GM12878 (cell line): ENCODE data around the gene AK8. TPM values are rescaled to one million over a fixed set of nuclear protein-coding genes. Genes with fewer than 3 reads are reported as not detected.

Source experiments
- ATAC-seq: fragments of 200-7000 bp; cut with Tn5 transposase; 3 replicates; pipeline ENCODE4 v1.9.1; 2020; ENCODE audit warnings: mild to moderate bottlenecking, moderate library complexity
- BruUV-seq: library from RNA; stranded (reverse); fragments of 400-500 nt; replicated peaks from 2 replicates; lab custom pipeline; 2021; lab: Mats Ljungman, UMichigan
- CTCF ChIA-PET: fragments of 300-600 bp; sonication (Branson Sonifier 250); formaldehyde crosslinking; extraction: SDS; loops from one replicate; lab custom pipeline; 2021; ENCODE audit warnings: inconsistent platforms; lab: Yijun Ruan, JAX
- POLR2A ChIA-PET: fragments of 350-600 bp; formaldehyde crosslinking; extraction: SDS; loops from one replicate; lab custom pipeline; 2021; ENCODE audit warnings: inconsistent platforms; lab: Charles Lee
- RAD21 ChIA-PET: fragments of 300-600 bp; sonication (Branson Sonifier 250); formaldehyde crosslinking; loops from one replicate; lab custom pipeline; 2023; ENCODE audit warnings: antibody characterized with exemption; ENCODE audit not compliant: unreplicated experiment; lab: Charles Lee
- SMC1A ChIA-PET: fragments of 300-600 bp; sonication (Branson Sonifier 250); formaldehyde crosslinking; loops from one replicate; lab custom pipeline; 2023; ENCODE audit not compliant: unreplicated experiment, uncharacterized antibody; lab: Charles Lee
- DNase-seq: peaks from one replicate; pipeline ENCODE4 v3.0.0-alpha.2; 2011; ENCODE audit warnings: low read depth, low spot score
- FAIRE-seq: peaks from 3 replicates; lab custom pipeline; 2011; peaks lifted over from hg19 to GRCh38; lab: Jason Lieb, UNC
- H2AFZ ChIP-seq: 2 replicates; pipeline ENCODE4 v1.6.0; 2011; ENCODE audit warnings: low read depth, low read length, control low read depth; ENCODE audit not compliant: control insufficient read depth
- H3K27ac ChIP-seq: 2 replicates; pipeline ENCODE4 v1.5.1; 2011; ENCODE audit warnings: control low read depth; ENCODE audit not compliant: control insufficient read depth, insufficient read depth
- H3K27me3 ChIP-seq, 2 experiments: replicated peaks in 1 of 2; 2 replicates each; pipeline versions ENCODE4 v1.6.0 to v1.6.1; 2011; ENCODE audit warnings: low read length in 1 of 2; ENCODE audit not compliant: control insufficient read depth in 2 of 2, insufficient read depth in 2 of 2
- H3K36me3 ChIP-seq, 2 experiments: 2 replicates each; pipeline ENCODE4 v1.5.1; 2011; ENCODE audit warnings: low read length in 1 of 2; ENCODE audit not compliant: control insufficient read depth in 2 of 2, insufficient read depth in 2 of 2
- H3K4me1 ChIP-seq: 2 replicates; pipeline ENCODE4 v1.6.1; 2011; ENCODE audit warnings: mild to moderate bottlenecking, low read length, moderate library complexity, mixed read lengths; ENCODE audit not compliant: control insufficient read depth, insufficient read depth
- H3K4me2 ChIP-seq: 2 replicates; pipeline ENCODE4 v1.6.0; 2011; ENCODE audit warnings: control low read depth; ENCODE audit not compliant: control insufficient read depth, insufficient read depth
- H3K4me3 ChIP-seq: fragments of 200-600 bp; sonication (generic); 2 replicates; pipeline ENCODE4 v1.5.1; 2016
- H3K79me2 ChIP-seq: 2 replicates; pipeline ENCODE4 v1.6.0; 2011; ENCODE audit warnings: low read length; ENCODE audit not compliant: control insufficient read depth, insufficient read depth
- H3K9ac ChIP-seq: 2 replicates; pipeline ENCODE4 v1.8.0; 2011; ENCODE audit warnings: low read length, control low read depth, mixed read lengths; ENCODE audit not compliant: control insufficient read depth, insufficient read depth
- H3K9me3 ChIP-seq: replicated peaks from 3 replicates; pipeline ENCODE4 v1.5.1; 2011; ENCODE audit warnings: mild to moderate bottlenecking, low read length; ENCODE audit not compliant: control insufficient read depth, insufficient read depth
- H4K20me1 ChIP-seq: 2 replicates; pipeline ENCODE4 v1.6.0; 2011; ENCODE audit not compliant: control insufficient read depth, insufficient read depth
- BRCA1 ChIP-seq: IDR thresholded peaks from 2 replicates; pipeline ENCODE4 v1.6.1; 2011; ENCODE audit warnings: low read depth, low read length, improper control_type of control experiment
- EGR1 ChIP-seq, 2 experiments: IDR thresholded peaks; 1 replicate in 1 of 2; 2 replicates in 1 of 2; pipeline ENCODE4 v1.6.1; 2011 to 2012; ENCODE audit warnings: low read depth in 2 of 2, low read length in 2 of 2, borderline replicate concordance in 1 of 2, mild to moderate bottlenecking in 1 of 2, moderate library complexity in 1 of 2
- EZH2 ChIP-seq: IDR thresholded peaks from 2 replicates; pipeline ENCODE4 v1.6.1; 2012; ENCODE audit warnings: low read depth, mild to moderate bottlenecking, control low read depth, inconsistent platforms, low read length, borderline replicate concordance; ENCODE audit not compliant: control insufficient read depth
- GABPA ChIP-seq: IDR thresholded peaks from 2 replicates; pipeline ENCODE4 v1.6.1; 2014; ENCODE audit warnings: antibody characterized with exemption, low read depth, mild to moderate bottlenecking, inconsistent platforms
- HDAC6 ChIP-seq: fragments of 200-600 bp; sonication (generic); IDR thresholded peaks from one replicate; pipeline ENCODE4 v1.8.0; 2017; ENCODE audit warnings: antibody characterized with exemption; ENCODE audit not compliant: unreplicated experiment
- NFYB ChIP-seq: IDR thresholded peaks from 2 replicates; pipeline ENCODE4 v1.6.1; 2011; ENCODE audit warnings: low read depth, mild to moderate bottlenecking, low read length, improper control_type of control experiment, moderate library complexity; ENCODE audit not compliant: insufficient read depth
- WGBS: methylation state at CpG from one replicate; pipeline ENCODE4 v1.1.6; 2016; ENCODE audit warnings: low lambda C conversion rate; ENCODE audit not compliant: insufficient replicate concordance, insufficient coverage; ENCODE audit errors: missing lambda C conversion rate; 5-methylcytosine and 5-hydroxymethylcytosine counted together
- in situ Hi-C: fragments of 300-500 bp; cut with MboI; formaldehyde crosslinking; loops from 9 replicates; pipeline ENCODE4 v1.14.3; 2018; ENCODE audit warnings: mixed read lengths
- intact Hi-C: fragments of 100-400 bp; cut with micrococcal nuclease; formaldehyde crosslinking; loops from one replicate; pipeline ENCODE4 v1.14.2; 2022; ENCODE audit not compliant: unreplicated experiment
- polyA plus RNA-seq, 11 experiments: library from polyadenylated mRNA; depleted of rRNA in 4 of 11; unstranded in 6 of 11; stranded (reverse) in 5 of 11; fragments of >200 nt; fragmentation: Nextera tagmentation in 4 of 11; fragmentation: Illumina TruSeq in 1 of 11; extraction: Ambion mirVana in 4 of 11; extraction: Trizol in 1 of 11; gene quantifications; 1 replicate in 1 of 11; 2 replicates in 10 of 11; pipeline versions ENCODE4 v1.2.1 to v1.2.3, GENCODE V29; 2011 to 2016; ENCODE audit warnings: inconsistent platforms in 2 of 11, missing spikeins in 2 of 11, low read depth in 1 of 11
- total RNA-seq, 4 experiments: library from RNA; depleted of rRNA in 3 of 4; stranded (reverse); fragments of >200 nt in 3 of 4; fragmentation: Illumina TruSeq in 1 of 4; extraction: Trizol in 1 of 4; gene quantifications; 2 replicates each; pipeline versions ENCODE4 v1.2.1 to v1.2.3, GENCODE V29; 2013 to 2021
- TF ChIP-seq, protein P1 (sequence below): IDR thresholded peaks from 2 replicates; pipeline ENCODE4 v1.6.1; 2012; ENCODE audit warnings: mild to moderate bottlenecking, low read depth, low read length

The AK8 gene
- total and polyA plus RNA-seq, 10 of the 15 experiments (the other 5 are each of a cell fraction or from before 2014, with no cell fraction given) = 0.03 to 0.12 (median 0.06) TPM; not detected in 5

GRCh38 chr9:132825430-132825829 lies 52.7 kb downstream of the AK8 start:
- no peaks in the 10 kb centered on the region; a peak in 3 of 4 replicates for H3K27me3 ChIP-seq
- no peaks in the 10 kb centered on the region for H4K20me1 ChIP-seq
- no peaks in the 10 kb centered on the region for H3K36me3 ChIP-seq
- H3K9me3 ChIP-seq = no peaks in the 10 kb centered on the region
- H3K9ac ChIP-seq = no peak overlapping the region
- ChIA-PET RAD21 (no interaction called here), POLR2A (no interaction called here), SMC1A (no interaction called here), CTCF (no interaction called here)
- no peak overlapping the region for H3K27ac ChIP-seq
- no peak overlapping the region for H2AFZ ChIP-seq
- ATAC-seq (no peak), FAIRE-seq (no peak), DNase-seq (no peak)
- no TSS peak for BruUV-seq
- 31% methylated on average over 10 of the region's 10 CpGs for WGBS
- no peak overlapping the region for H3K4me2 ChIP-seq
- no peak for TF ChIP-seq EZH2
- TF ChIP-seq EGR1 (IDR thresholded peaks at IDR 0.05; ENCODE audit: borderline replicate concordance in 1 of 2, low read depth in 2 of 2, low read length in 2 of 2) = no peak
- no peak overlapping the region for H3K4me3 ChIP-seq
- no peaks in the 10 kb centered on the region for H3K79me2 ChIP-seq
- intact Hi-C loops (no loop called here), in situ Hi-C loops (no loop called here)
- no peaks in the 10 kb centered on the region for H3K4me1 ChIP-seq

- Histone ChIP-seq H4K20me1 (no peaks in the 10 kb centered on the region), H3K4me3 (no peak overlapping the region), H3K9me3 (no peaks in the 10 kb centered on the region), H3K4me1 (no peaks in the 10 kb centered on the region), H3K9ac (no peak overlapping the region), H3K79me2 (no peaks in the 10 kb centered on the region), H3K27me3 (no peaks in the 10 kb centered on the region; a peak in 3 of 4 replicates), H2AFZ (no peak overlapping the region), H3K36me3 (no peaks in the 10 kb centered on the region), H3K27ac (no peak overlapping the region), H3K4me2 (no peak overlapping the region)
- ATAC-seq (no peak), DNase-seq (no peak), FAIRE-seq (no peak)
- SMC1A ChIA-PET = no interaction called here
- 6% methylated on average over 2 of the region's 2 CpGs for WGBS
- no TSS peak for BruUV-seq
- POLR2A ChIA-PET = no interaction called here
- in situ Hi-C loops = no loop called here
- intact Hi-C loops = no loop called here
- TF ChIP-seq HDAC6 (no peak), BRCA1 (no peak), NFYB (no peak), GABPA (no peak)
- TF ChIP-seq, protein P1, sequence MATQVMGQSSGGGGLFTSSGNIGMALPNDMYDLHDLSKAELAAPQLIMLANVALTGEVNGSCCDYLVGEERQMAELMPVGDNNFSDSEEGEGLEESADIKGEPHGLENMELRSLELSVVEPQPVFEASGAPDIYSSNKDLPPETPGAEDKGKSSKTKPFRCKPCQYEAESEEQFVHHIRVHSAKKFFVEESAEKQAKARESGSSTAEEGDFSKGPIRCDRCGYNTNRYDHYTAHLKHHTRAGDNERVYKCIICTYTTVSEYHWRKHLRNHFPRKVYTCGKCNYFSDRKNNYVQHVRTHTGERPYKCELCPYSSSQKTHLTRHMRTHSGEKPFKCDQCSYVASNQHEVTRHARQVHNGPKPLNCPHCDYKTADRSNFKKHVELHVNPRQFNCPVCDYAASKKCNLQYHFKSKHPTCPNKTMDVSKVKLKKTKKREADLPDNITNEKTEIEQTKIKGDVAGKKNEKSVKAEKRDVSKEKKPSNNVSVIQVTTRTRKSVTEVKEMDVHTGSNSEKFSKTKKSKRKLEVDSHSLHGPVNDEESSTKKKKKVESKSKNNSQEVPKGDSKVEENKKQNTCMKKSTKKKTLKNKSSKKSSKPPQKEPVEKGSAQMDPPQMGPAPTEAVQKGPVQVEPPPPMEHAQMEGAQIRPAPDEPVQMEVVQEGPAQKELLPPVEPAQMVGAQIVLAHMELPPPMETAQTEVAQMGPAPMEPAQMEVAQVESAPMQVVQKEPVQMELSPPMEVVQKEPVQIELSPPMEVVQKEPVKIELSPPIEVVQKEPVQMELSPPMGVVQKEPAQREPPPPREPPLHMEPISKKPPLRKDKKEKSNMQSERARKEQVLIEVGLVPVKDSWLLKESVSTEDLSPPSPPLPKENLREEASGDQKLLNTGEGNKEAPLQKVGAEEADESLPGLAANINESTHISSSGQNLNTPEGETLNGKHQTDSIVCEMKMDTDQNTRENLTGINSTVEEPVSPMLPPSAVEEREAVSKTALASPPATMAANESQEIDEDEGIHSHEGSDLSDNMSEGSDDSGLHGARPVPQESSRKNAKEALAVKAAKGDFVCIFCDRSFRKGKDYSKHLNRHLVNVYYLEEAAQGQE = no peak
- CTCF ChIA-PET = no interaction called here
- RAD21 ChIA-PET = no interaction called here
Observed at GRCh38 chr9:132824951-132825350, 53.1 kb downstream of the AK8 start.
